H1 (cell line): ENCODE results near the gene PLIN1. TPM values are rescaled to one million over a fixed set of nuclear protein-coding genes. Genes with fewer than 3 reads are reported as not detected.

Experiments used
- CTCF ChIA-PET: fragments of 300-600 bp; sonication (Branson Sonifier 250); formaldehyde crosslinking; loops from one replicate; lab custom pipeline; 2021; ENCODE audit not compliant: partially characterized antibody; lab: Charles Lee
- POLR2A ChIA-PET: fragments of 300-600 bp; sonication (Branson Sonifier 250); formaldehyde crosslinking; loops from one replicate; lab custom pipeline; 2021; ENCODE audit warnings: inconsistent platforms; ENCODE audit not compliant: partially characterized antibody; lab: Charles Lee
- DNase-seq, 2 experiments: peaks; one replicate each; pipeline versions ENCODE4 v3.0.0 to v3.0.0-alpha.2; 2010 to 2022; ENCODE audit warnings: low spot score in 2 of 2, low read depth in 1 of 2, mixed read lengths in 1 of 2
- FAIRE-seq: peaks from 2 replicates; lab custom pipeline; 2011; peaks lifted over from hg19 to GRCh38; lab: Jason Lieb, UNC
- H2AFZ ChIP-seq: 2 replicates; pipeline ENCODE4 v1.8.1; 2012; ENCODE audit warnings: low read length, inconsistent platforms
- H2AK5ac ChIP-seq: 2 replicates; pipeline ENCODE4 v1.6.1; 2013; ENCODE audit warnings: low read depth, low read length
- H2BK120ac ChIP-seq: replicated peaks from 2 replicates; pipeline ENCODE3; 2013; ENCODE audit warnings: low read depth, low read length, inconsistent platforms
- H2BK12ac ChIP-seq: 2 replicates; pipeline ENCODE4 v1.6.1; 2013; ENCODE audit warnings: low read depth, low read length
- H2BK15ac ChIP-seq: 2 replicates; pipeline ENCODE4 v1.6.1; 2013; ENCODE audit warnings: low read length
- H2BK20ac ChIP-seq: 2 replicates; pipeline ENCODE4 v1.6.1; 2013; ENCODE audit warnings: low read length
- H2BK5ac ChIP-seq: 2 replicates; pipeline ENCODE4 v1.6.1; 2013; ENCODE audit warnings: low read depth, low read length
- H3K14ac ChIP-seq: 2 replicates; pipeline ENCODE4 v1.6.1; 2013; ENCODE audit warnings: inconsistent platforms; ENCODE audit not compliant: insufficient read length
- H3K18ac ChIP-seq: 2 replicates; pipeline ENCODE4 v1.6.1; 2013; ENCODE audit warnings: low read length; ENCODE audit errors: extremely low read depth
- H3K23ac ChIP-seq: 2 replicates; pipeline ENCODE4 v1.6.1; 2013; ENCODE audit warnings: inconsistent platforms; ENCODE audit not compliant: insufficient read length
- H3K23me2 ChIP-seq: 2 replicates; pipeline ENCODE4 v1.6.1; 2013; ENCODE audit warnings: low read depth, low read length
- H3K27ac ChIP-seq: 2 replicates; pipeline ENCODE4 v1.6.1; 2011; ENCODE audit warnings: low read depth, low read length, inconsistent platforms
- H3K27me3 ChIP-seq, 4 experiments: replicated peaks in 1 of 4; 1 replicate in 1 of 4; 2 replicates in 3 of 4; pipeline versions ENCODE4 v1.6.1 to v1.8.1; 2011 to 2013; ENCODE audit warnings: low read length in 3 of 4, mild to moderate bottlenecking in 3 of 4, inconsistent platforms in 2 of 4, mixed read lengths in 2 of 4, moderate library complexity in 1 of 4; ENCODE audit not compliant: control insufficient read depth in 3 of 4, insufficient read depth in 3 of 4; ENCODE audit errors: extremely low read depth in 1 of 4
- H3K36me3 ChIP-seq, 4 experiments: 2 replicates each; pipeline versions ENCODE4 v1.6.1 to v1.8.1; 2011 to 2013; ENCODE audit warnings: mild to moderate bottlenecking in 4 of 4, low read length in 3 of 4, moderate library complexity in 2 of 4, control low read depth in 1 of 4, inconsistent platforms in 1 of 4; ENCODE audit not compliant: insufficient read depth in 4 of 4, control insufficient read depth in 2 of 4
- H3K4ac ChIP-seq: replicated peaks from 2 replicates; pipeline ENCODE3; 2013; ENCODE audit warnings: low read length, low read depth, mixed read lengths, inconsistent platforms; ENCODE audit not compliant: insufficient read length
- H3K4me1 ChIP-seq, 4 experiments: replicated peaks in 1 of 4; 1 replicate in 1 of 4; 2 replicates in 3 of 4; pipeline versions ENCODE4 v1.6.1 to v1.8.1; 2011 to 2013; ENCODE audit warnings: low read length in 3 of 4, inconsistent platforms in 2 of 4, mixed read lengths in 1 of 4; ENCODE audit not compliant: insufficient read depth in 4 of 4, control insufficient read depth in 3 of 4
- H3K4me2 ChIP-seq, 2 experiments: 2 replicates each; pipeline versions ENCODE4 v1.6.1 to v1.8.1; 2011 to 2013; ENCODE audit warnings: low read depth in 2 of 2, low read length in 2 of 2, control low read depth in 1 of 2, inconsistent platforms in 1 of 2, mild to moderate bottlenecking in 1 of 2; ENCODE audit not compliant: insufficient read depth in 1 of 2
- H3K4me3 ChIP-seq, 4 experiments: fragments of 200-600, 300-600 bp in 1 of 4; sonication (generic), shearing (Covaris generic), sonication (Bioruptor Twin) in 1 of 4; 2 replicates each; pipeline versions ENCODE4 v1.5.1 to v1.8.1; 2011 to 2016; ENCODE audit warnings: low read length in 4 of 4, low read depth in 3 of 4, control low read depth in 2 of 4, inconsistent platforms in 2 of 4, mild to moderate bottlenecking in 2 of 4, mixed read lengths in 1 of 4, moderate library complexity in 1 of 4; ENCODE audit not compliant: insufficient read depth in 2 of 4; ENCODE audit errors: extremely low read depth in 1 of 4
- H3K56ac ChIP-seq: replicated peaks from 2 replicates; pipeline ENCODE3; 2013; ENCODE audit warnings: low read depth, mild to moderate bottlenecking, mixed read lengths, low read length, inconsistent platforms; ENCODE audit not compliant: insufficient read length
- H3K79me1 ChIP-seq: 2 replicates; pipeline ENCODE4 v1.6.1; 2013; ENCODE audit warnings: low read depth, low read length, control low read depth
- H3K79me2 ChIP-seq, 2 experiments: 2 replicates each; pipeline versions ENCODE4 v1.6.1 to v1.8.1; 2012 to 2013; ENCODE audit warnings: low read length in 2 of 2, mild to moderate bottlenecking in 2 of 2, inconsistent platforms in 1 of 2; ENCODE audit not compliant: insufficient read depth in 2 of 2, control insufficient read depth in 1 of 2
- H3K9ac ChIP-seq, 4 experiments: replicated peaks in 1 of 4; 1 replicate in 1 of 4; 2 replicates in 3 of 4; pipeline versions ENCODE4 v1.6.1 to v1.8.1; 2011 to 2013; ENCODE audit warnings: low read depth in 3 of 4, low read length in 3 of 4, control low read depth in 2 of 4, mild to moderate bottlenecking in 2 of 4, moderate library complexity in 2 of 4, inconsistent platforms in 1 of 4; ENCODE audit errors: extremely low read depth in 1 of 4
- H3K9me3 ChIP-seq, 2 experiments: 2 replicates each; pipeline versions ENCODE4 v1.6.1 to v1.8.1; 2012 to 2013; ENCODE audit warnings: mild to moderate bottlenecking in 2 of 2, moderate library complexity in 2 of 2, control low read depth in 1 of 2, inconsistent platforms in 1 of 2, low read depth in 1 of 2, low read length in 1 of 2, mixed read lengths in 1 of 2; ENCODE audit not compliant: insufficient read depth in 2 of 2
- H4K20me1 ChIP-seq, 2 experiments: replicated peaks in 1 of 2; 2 replicates each; pipeline versions ENCODE3 to v1.8.1; 2011 to 2013; ENCODE audit warnings: inconsistent platforms in 2 of 2, low read length in 2 of 2, mild to moderate bottlenecking in 1 of 2; ENCODE audit not compliant: insufficient read depth in 2 of 2, control insufficient read depth in 1 of 2
- H4K5ac ChIP-seq: 2 replicates; pipeline ENCODE4 v1.6.1; 2013; ENCODE audit warnings: low read length, low read depth, mixed read lengths, inconsistent platforms; ENCODE audit not compliant: insufficient read length
- H4K8ac ChIP-seq: 2 replicates; pipeline ENCODE4 v1.8.0; 2013; ENCODE audit warnings: mild to moderate bottlenecking, moderate library complexity, low read length, inconsistent platforms; ENCODE audit not compliant: insufficient read depth; ENCODE audit errors: extremely low read depth
- H4K91ac ChIP-seq: replicated peaks from 2 replicates; pipeline ENCODE3; 2013; ENCODE audit warnings: low read length, mixed read lengths, inconsistent platforms; ENCODE audit not compliant: insufficient read length
- BCL11A ChIP-seq, 2 experiments: IDR thresholded peaks; one replicate each; pipeline ENCODE4 v1.6.1; 2011; ENCODE audit warnings: low read depth in 2 of 2, low read length in 2 of 2, mild to moderate bottlenecking in 2 of 2
- GABPA ChIP-seq: IDR thresholded peaks from 2 replicates; pipeline ENCODE4 v1.6.1; 2011; ENCODE audit warnings: mild to moderate bottlenecking, low read length, moderate library complexity, borderline replicate concordance; ENCODE audit not compliant: insufficient read depth
- POU5F1 ChIP-seq: IDR thresholded peaks from 2 replicates; pipeline ENCODE4 v1.6.1; 2011; ENCODE audit warnings: low read depth, mild to moderate bottlenecking, low read length, moderate library complexity
- WGBS, 2 experiments: shearing (Covaris generic) in 1 of 2; methylation state at CpG; one replicate each; pipeline versions ENCODE4 v1.1.6 to v1.1.7; 2013 to 2015; ENCODE audit warnings: low lambda C conversion rate in 2 of 2, mixed read lengths in 2 of 2, inconsistent platforms in 1 of 2, low coverage in 1 of 2, missing lambda C conversion rate in 1 of 2; ENCODE audit not compliant: insufficient replicate concordance in 2 of 2, insufficient coverage in 1 of 2, insufficient read length in 1 of 2; ENCODE audit errors: extremely low coverage in 1 of 2, missing lambda C conversion rate in 1 of 2; 5-methylcytosine and 5-hydroxymethylcytosine counted together
- polyA plus RNA-seq, 7 experiments: library from polyadenylated mRNA; depleted of rRNA in 3 of 7; stranded (reverse) in 5 of 7; unstranded in 2 of 7; fragments of >200 nt in 5 of 7; fragments of 200-250 nt in 2 of 7; gene quantifications; 1 replicate in 5 of 7; 2 replicates in 1 of 7; 4 replicates in 1 of 7; pipeline versions ENCODE4 v1.2.1 to v1.2.3, GENCODE V29; 2011 to 2013; ENCODE audit warnings: missing spikeins in 2 of 7, mixed read lengths in 2 of 7
- total RNA-seq: library from RNA; stranded (reverse); fragmentation: NEBNext Ultra II Directional; extraction: Animal tissue kit (Norgen Biotek cat#: 25700); gene quantifications from 2 replicates; pipeline ENCODE4 v1.2.1, GENCODE V29; 2021

The PLIN1 gene
- total and polyA plus RNA-seq, 2 of the 8 experiments (the other 6 are each of a cell fraction or from before 2014, with no cell fraction given) = 0.33 TPM; not detected in 1

DNA sequence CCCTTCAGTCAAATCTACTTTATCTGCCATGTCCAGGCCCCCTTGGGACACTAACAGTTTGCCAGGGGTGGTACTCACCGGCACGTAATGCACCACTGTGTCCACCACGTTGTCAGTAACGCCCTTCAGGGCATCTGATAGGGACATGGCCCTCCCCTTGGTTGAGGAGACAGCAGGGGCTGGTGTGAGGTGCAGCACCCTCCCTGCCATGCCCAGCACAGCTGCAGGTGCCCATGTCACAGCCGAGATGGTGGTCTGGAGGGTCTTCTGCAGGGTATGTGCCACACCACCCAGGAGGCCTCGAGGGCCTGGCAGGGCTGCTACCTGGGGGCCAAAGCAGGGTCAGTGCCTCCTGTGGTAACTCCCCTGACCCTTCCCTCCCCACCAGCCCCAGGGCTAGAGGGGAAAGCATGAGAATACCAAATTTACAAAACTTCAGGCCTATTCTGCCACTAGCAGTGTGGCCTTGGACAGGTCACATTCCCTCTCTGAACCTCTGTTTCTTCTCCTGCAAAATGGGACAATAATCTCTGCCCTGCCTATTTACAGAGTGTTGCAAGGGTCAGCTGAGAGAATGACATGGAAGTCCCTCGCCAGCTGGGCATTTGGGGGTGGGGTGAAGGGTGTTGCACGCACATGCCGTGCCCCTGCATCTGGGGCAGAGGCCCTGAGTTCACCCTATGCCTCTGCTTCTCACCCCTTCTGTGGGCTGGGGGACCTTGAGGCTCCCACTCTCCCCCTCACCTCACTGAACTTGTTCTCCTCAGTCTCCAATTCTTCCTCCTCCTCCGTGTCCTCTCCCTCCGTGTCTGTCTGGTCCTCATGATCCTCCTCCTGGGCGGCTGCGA, 12.1 kb downstream of the PLIN1 start:
- no peak overlapping the region; a peak in 1 of 4 replicates for H3K4me2 ChIP-seq
- CTCF ChIA-PET = interaction anchor here (1.2 kb wide), 1 partner anchor 208 kb away, joined by 3 read pairs; no protein-coding TSS in a partner anchor
- H2BK12ac ChIP-seq = no peak overlapping the region
- no peak overlapping the region for H2BK15ac ChIP-seq
- H3K4ac ChIP-seq = no peak overlapping the region
- H4K8ac ChIP-seq = no peak overlapping the region
- H2AFZ ChIP-seq = no peak overlapping the region
- H3K23ac ChIP-seq = no peak overlapping the region
- no peak overlapping the region for H3K4me3 ChIP-seq
- FAIRE-seq (no peak), DNase-seq (no peak)
- POLR2A ChIA-PET = interaction anchor here (1.1 kb wide), 1 partner anchor 19 kb away, joined by 3 read pairs; no protein-coding TSS in a partner anchor
- H4K20me1 ChIP-seq = no peaks in the 10 kb centered on the region
- peaks cover 0 to 20% (median 12%) of the 10 kb centered on the region in 4 experiments; a peak in 5 of 7 replicates for H3K27me3 ChIP-seq
- WGBS, 2 experiments = 80% methylated on average over 10 of the region's 13 CpGs; no CpG with 5 or more reads in 1 of the 2 experiments
- H3K9ac ChIP-seq = no peak overlapping the region
- H2BK20ac ChIP-seq = no peak overlapping the region
- no peak overlapping the region for H2BK120ac ChIP-seq
- H3K4me1 ChIP-seq = peaks cover 0 to 11% (median 7%) of the 10 kb centered on the region in 4 experiments; a peak in 6 of 7 replicates
- H3K14ac ChIP-seq = no peak overlapping the region
- H4K91ac ChIP-seq = no peak overlapping the region
- no peaks in the 10 kb centered on the region; the same call in 1 of the 2 replicates for H3K23me2 ChIP-seq
- H3K18ac ChIP-seq = no peak overlapping the region
- H3K27ac ChIP-seq = no peak overlapping the region
- no peaks in the 10 kb centered on the region for H3K36me3 ChIP-seq
- H3K79me2 ChIP-seq = no peaks in the 10 kb centered on the region
- H2AK5ac ChIP-seq = no peak overlapping the region
- no peak overlapping the region for H4K5ac ChIP-seq
- H3K79me1 ChIP-seq = no peaks in the 10 kb centered on the region
- H3K56ac ChIP-seq = no peak overlapping the region
- no peaks in the 10 kb centered on the region for H3K9me3 ChIP-seq
- TF ChIP-seq POU5F1 = no peak
- TF ChIP-seq BCL11A (IDR thresholded peaks at IDR 0.05; ENCODE audit: low read depth in 2 of 2, low read length in 2 of 2) = no peak
- no peak for TF ChIP-seq GABPA
- no peak overlapping the region for H2BK5ac ChIP-seq
